HG02642 (cell line): ENCODE measurements around the gene IFT122.
"Not testable (repeated sequence)": the region's sequence is repeated elsewhere in the genome, so short reads cannot be mapped to it uniquely, and the experiment has no call there.

ENCODE experiments used
- ATAC-seq: cut with Tn5 transposase; IDR thresholded peaks from one replicate; pipeline ENCODE4 v1.9.1; 2021; ENCODE audit warnings: mild to moderate bottlenecking; ENCODE audit not compliant: unreplicated experiment, poor library complexity

The IFT122 gene

DNA sequence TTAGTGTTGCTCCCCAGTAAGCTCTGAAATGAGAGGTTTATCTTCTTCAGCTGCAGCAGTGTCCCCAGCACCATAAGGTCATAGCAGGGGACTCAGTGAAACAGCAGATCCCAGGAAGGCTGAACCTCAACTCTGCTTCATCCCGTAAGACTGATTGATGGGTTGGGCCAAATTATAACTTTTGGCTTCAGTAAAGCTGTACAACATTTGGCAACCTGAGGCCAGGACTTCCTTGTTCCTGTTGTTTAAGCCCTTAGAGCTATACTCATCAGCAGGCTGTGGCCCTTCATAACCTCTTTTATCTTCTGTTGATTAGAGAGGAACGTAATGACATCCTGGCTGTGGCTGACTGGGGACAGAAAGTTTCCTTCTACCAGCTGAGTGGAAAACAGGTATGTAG is 29.0 kb downstream of the IFT122 start:
- ATAC-seq, result no peak

DNA sequence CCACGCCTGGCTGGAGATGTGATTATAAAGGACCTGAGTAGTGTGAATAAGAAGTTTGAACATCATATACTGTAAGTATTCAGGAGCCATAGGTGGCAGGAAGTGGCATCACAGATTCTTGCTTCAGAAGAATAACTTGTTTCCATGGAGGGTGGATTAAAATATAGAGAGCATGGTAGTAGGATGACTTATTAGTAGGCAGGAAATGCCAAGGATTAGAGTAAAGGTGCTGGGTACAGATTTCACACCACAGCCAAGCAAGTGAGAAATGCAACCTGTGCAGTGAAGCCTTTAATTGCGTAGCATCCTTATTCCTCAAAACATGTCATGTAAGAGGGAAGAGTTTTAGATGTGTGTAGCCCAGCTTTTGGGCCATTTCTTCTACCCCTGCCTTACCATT is 30.8 kb downstream of the IFT122 start:
- ATAC-seq, result no peak

DNA sequence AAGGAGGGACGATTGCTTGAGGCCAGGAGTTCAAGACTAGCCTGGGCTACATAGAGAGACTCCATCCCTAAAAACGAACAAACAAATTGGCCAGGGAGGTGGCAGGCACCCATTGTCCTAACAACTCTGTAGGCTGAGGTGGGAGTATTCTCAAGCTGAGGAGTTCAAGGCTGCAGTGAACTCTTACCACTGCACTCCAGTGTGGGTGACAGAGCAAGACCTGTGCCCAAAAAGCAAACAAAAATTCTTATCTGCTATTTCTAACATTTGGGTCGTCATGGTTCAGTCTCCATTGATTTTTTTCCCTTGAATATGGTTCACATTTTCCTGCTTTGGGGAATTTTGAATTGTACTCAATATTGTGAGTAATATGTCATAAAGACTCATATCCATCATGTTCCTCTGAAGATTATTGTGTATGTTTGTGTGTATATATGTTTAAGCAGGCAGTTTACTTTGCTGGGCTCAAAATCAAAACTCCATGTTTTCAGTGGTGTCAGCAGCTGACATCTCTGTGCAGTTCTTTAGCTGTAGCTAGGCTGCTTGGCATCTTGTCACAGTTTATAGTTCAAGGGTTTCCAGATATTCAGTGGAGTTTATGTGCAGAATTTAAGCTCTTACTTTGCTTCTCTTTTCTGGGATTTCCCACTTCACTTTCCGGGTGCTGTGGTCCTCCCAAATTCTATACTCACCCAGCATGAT is 33.2 kb downstream of the IFT122 start:
- no peak for ATAC-seq

DNA sequence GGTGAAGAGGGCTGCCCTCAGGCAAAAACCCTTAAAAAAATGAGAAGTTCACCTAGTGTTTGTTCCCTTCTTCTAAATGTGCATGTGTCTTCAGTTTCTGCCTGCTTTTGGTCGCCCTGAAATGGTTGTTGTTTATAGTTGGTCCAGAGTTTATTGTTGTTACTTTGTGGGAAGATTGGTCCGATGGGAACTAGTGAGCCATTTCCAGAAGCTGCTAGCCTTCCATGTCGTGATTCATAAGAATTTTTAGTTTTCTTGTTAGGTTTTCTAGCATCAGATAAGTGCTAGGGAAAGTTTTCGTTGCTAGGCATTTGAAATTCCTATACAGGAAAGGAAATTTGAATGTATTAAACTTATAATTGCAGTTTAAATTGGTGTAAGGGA is 33.7 kb downstream of the IFT122 start:
- no peak for ATAC-seq

DNA sequence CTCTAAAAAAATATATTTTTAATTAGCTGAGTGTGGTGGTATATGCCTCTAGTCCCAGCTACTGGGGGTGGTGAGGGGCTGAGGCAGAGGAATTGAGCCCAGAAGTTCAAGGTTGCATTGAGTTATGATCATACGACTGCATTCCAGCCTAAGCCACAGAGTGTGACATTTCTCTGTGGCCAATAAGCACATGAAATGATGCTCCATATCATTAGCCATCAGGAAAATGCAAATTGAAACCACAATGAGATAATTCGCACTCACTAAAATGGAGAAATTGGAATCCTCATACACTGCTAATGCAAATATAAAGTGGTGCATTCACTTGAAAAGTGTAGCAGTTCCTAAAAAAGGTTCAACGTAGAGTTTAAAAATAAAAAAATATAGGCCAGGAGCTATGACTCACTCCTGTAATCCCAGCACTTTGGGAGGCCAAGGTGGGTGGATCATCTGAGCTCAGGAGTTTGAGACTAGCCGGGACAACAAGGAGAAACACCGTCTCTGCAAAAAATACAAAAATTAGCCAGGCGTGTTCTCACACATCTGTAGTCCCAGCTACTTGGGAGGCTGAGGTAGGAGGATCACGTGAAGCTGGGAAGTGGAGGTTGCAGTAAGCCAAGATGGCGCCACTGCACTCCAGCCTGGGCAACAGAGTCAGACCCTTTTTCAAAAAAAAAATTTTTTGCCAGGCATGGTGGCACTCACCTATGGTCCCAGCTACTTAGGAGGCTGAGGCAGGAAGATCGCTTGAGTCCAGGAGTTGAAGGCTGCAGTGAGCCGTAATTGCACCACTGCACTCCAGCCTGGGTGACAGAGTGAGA is 35.2 kb downstream of the IFT122 start:
- ATAC-seq, result no peak

DNA sequence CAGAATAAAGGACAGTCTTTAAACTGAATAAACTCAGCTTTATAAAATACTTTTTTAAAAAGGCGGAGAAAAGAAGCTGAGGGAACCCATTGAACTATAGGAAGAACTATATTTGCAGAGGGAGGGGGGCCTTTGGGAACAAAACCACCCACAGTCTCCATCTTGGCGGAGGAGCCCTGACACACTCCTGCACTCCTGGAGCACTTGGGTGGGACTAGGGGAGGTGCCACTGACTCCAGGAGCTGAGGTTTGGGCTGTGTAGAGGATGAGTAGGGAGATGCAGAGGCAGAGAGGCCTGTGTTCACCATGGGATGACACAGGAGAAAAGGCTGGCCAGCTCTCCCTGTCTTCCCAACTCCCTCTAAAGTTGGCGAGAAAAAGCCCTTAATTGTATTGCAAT is 35.8 kb downstream of the IFT122 start:
- no peak for ATAC-seq

DNA sequence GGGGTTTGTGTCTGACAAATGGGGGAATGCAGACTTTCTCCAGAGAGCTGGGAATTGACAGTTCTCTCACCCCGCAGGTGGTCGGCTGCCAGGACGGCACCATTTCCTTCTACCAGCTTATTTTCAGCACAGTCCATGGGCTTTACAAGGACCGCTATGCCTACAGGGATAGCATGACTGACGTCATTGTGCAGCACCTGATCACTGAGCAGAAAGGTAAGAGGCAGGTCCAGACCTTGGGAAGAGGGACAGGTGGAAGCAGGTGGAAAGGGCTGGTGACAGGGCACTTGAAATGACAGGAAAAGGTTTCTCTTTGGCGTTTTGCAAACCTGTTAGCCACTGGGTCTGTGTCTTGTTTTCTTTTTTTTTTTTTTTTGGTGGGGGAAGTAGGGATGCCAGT is 36.6 kb downstream of the IFT122 start:
- ATAC-seq, result no peak

DNA sequence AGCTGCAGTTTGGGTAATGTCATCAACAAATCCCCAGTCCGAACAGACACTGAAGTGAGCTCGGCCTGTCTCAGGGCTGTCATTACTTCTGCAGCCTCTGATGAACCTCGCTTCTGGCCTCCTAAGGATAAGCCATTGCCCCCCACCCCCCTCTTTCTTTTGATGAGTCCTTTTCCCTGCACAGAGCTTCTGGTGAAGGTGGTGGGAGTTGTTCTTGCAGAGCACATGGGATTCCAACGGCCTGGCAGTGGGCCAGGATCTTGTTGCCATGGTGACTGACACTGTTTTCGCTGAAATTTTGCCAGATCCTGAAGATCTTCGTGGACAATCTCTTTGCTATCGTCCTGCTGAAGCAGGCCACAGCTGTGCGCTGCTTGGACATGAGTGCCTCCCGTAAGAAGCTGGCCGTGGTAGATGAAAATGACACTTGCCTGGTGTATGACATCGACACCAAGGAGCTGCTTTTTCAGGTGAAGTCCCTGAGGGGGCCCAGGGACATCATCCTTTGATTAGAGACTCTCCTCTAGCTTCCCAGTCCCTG is 41.3 kb downstream of the IFT122 start:
- ATAC-seq, result not testable (repeated sequence)

DNA sequence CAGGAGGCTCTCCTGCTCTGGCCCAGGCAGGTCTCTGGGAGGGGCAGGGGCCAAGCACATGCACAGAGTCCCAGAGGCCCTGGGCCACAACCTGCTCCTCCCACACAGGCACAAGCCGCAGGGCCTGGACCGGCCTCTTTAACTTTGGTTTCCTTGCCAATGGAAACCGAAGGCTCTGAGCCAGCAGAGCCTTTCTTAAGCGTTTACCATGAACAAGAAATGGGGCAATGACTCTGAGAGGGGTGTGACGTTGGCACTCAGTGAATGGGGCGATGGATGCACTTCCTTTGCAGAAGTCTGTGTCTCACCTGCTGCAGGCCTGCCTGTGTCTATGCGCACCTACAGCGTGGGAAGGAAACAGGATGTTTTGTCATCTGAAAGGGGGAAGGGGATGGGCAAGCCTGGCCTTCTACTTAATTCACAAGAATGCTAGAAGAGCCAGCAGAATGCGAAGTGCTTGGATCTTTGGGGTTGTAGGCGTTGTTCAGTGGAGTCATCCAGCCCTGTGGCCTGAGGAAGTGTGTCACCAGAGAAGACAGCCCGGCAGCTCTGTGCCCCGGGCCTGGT is 41.8 kb downstream of the IFT122 start:
- ATAC-seq, result no peak

DNA sequence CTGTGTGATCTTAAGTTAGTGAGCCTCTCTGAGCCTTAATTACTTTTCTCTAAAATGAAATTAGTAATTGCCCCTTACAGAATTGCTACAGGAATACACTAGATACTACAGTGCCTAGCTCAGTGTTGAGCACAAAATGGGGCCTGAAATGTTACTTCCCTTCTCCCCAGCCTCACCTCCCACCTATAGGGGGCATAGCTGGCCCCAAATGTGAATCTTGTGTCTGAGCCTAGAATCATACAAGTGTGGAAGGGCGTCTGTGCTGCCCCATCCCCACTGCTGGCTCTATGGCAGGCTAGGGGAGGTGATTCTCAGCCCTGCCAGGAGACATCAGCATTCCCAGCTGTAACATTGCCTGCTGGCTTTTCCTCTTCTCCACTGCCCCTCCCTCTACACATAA is 42.7 kb downstream of the IFT122 start:
- ATAC-seq, result no peak

DNA sequence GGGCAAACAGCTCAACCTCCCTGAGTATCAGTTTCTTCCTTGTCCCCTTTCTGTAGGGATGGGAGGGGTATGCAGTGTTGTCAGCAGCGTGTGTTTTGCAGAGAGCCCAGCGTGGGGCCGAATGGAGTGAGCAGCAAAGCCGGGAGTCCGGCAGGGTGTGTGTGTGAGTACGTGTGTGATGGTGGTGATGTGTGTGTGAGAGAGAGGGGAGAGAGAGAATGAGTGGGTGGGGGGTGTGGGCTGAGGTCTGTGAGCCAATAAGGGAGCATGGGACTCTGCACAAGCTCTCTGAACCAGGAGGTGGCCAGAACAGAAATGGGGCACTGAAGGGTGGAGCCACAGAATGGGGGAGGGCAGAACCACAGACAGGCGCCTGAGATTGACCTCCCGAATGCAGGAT is 43.8 kb downstream of the IFT122 start:
- no peak for ATAC-seq

DNA sequence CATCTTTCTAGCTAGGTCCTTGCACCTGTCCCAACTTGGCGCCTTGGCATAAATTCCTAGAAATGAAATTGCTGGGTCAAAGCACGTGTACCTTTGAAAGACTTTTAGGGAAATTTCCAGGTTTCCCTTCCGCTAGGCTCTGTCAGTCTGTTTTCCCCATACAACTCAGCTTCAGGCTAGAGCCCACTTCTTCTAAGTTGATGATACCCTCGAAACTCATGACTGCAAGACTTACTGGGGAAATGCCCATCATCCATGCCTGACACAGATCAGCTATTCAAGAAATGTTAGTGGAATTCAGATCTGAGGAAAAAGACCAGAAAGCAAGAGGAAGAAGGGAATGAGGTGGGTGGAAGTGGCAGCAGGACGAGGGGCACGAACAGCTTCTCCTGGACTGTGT is 45.1 kb downstream of the IFT122 start:
- ATAC-seq, result not testable (repeated sequence)

DNA sequence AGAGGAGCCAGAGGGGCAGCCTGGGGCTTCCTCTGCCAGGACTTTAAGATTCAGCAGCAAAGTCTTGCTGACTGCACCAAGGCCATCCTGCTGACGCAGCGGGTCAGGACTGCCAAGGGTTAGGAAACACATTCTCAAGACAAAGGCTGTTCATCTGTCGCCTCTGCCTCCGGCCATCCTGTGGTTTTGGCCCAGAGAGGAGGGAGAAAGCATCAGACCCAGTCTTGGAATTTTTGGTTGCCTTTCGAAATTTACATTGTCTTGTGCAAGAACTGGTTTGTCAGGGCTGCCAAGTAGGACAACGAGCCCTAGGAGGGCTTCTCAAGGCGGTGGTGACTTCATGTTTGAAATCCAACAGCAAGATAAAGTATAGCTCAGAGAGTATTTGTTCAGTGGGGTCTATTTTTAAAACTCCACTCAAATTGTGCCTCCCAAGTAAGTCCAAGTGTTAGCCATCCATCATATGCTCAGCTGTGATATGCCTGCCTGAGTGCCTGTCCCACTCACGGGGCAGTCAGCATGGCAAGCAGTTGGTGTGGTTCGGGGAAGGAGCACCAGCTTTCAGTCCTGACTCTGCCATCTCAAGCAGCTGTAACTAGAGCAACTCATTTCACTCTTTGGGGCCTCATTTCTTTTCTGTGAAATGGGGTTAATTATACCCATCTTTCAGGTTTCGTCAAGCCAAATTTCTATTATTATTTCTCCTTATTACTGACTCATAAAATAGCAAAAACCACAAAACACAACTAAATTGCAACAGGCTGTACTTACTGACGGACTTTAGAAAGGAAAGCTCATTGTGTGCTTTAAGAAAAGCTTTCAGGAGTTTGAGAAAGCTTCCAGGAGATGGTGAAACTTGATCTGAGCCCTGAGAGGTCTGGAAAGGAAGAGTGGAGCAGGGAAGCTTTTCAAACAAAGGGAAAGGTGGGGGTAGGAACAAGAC is 46.0 kb downstream of the IFT122 start:
- ATAC-seq, result no peak

DNA sequence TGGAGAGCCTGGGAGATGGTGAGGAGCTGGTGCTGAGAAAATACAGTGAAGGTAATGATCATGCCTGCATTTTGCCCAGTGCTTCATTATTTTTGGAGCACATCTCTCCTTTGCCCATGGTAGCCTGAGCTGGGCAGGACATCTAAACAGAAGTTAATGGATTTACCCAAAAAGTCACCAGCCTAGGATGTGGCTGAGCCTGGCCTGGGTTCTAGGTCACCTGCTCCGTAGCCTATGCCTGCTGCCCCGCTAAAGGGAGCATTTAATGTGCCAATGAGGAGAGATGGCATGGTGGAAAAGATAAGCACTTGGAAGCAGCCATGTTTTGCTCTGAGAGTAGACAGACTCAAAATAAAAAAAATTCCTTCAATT is 46.6 kb downstream of the IFT122 start:
- no peak for ATAC-seq

DNA sequence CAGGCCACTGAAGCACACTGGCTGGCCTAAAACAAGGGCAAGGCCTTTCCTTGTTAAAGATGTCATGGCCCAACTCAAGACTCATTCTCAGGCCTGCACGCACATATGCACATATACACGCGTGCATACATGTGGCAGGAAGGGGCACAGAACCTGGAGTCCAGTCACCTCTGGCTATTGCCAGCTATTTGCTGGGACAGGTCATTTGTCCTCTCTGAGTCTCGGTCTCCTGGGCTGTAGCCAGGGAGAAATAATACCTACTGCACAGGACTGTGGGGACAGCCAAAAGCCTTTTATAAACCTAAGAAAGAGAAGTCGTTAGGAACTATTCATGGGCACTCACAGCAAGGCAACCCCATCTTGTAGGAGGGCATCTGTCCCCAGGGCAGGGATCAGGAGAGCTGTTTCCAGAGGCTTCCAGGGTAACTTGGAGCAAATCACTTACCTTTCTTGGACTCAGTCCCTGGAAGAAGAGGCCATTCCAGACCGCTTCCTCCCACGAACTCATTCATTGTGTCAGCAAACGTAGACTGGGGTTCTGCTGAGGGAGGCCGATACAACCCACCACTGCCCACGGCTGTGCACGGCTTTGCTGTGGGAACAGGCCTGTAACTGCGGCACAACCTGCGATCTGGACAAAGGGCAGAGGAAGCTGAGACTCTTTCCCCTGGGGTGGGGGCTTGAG is 47.3 kb downstream of the IFT122 start:
- no peak for ATAC-seq

DNA sequence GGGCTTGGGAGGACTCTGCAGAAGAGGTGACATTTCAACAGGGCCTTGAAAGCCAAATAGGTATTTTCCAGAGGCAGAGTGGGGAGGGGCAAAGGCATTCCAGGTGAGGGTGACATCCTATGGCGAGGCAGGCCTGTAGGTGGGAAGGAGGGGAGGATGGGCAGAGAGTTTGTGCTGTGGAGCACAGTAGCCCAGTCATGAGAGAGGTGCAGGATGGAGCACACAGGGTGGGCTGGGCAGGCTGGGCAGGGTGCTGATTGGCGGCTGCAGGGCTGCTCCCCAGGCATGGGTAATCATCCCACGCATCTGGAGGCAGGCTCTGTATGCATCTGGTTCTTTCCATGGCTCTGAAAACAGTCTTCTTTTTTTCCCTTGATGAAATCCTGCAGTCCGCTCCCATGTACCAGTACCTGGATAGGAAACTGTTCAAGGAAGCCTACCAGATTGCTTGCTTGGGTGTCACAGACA is 47.9 kb downstream of the IFT122 start:
- ATAC-seq, result not testable (repeated sequence)

DNA sequence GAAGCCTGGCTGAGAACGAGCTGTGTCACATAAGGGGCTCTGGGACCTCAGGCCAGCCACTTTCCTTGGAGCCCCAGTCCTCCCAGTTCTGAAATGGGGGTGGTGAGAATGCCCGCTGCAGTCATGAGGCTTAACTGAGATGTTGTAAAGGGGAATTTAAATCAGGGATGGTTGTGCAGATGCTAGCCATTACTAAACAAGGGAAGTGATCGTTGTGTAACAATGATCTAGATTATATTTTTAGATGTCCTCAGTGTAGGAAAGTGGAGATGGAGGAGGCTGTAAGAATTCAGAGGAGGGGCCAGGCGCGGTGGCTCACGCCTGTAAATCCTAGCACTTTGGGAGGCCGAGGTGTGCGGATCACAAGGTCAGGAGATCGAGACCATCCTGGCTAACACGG is 49.2 kb downstream of the IFT122 start:
- ATAC-seq, result not testable (repeated sequence)

DNA sequence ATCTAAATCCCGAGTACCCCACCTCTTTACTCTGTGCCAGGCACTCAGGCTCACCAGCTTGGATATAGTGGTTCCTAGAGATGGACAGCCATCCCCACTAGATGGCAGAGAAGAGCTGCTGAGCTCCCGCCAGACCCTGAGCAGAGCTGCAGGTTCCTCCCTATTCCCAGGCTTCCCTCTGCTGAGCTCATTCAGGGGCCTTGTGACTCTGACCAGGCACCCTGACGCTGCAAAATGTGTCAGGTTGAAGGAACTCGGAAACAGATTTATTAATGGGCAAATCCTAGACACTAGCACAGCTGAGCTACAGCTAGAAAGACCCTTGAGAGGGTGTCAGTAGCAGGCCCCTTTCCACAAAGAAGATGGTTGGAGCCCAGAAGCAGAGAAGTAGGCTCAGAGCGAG is 50.2 kb downstream of the IFT122 start:
- no peak for ATAC-seq

DNA sequence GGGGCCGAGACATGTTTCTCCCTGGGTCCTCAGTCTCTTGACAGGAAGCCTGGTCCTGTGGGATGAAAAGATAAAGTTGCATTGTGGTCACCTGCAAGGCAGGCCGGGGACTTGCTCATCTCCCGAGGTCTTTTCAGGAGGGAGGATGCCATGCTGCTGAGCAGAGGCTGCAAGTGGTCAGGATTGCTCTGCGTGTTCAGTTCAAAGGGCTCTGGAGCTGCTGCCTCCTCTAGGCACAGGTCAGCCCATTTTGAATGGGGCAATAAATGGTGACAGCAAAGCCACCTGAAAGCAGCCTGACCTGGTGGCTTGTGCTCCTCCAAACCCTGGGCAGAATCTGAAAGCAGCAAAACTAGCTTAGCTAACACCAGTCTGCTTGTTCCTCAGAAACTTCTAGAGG is 51.1 kb downstream of the IFT122 start:
- not testable (repeated sequence) for ATAC-seq

DNA sequence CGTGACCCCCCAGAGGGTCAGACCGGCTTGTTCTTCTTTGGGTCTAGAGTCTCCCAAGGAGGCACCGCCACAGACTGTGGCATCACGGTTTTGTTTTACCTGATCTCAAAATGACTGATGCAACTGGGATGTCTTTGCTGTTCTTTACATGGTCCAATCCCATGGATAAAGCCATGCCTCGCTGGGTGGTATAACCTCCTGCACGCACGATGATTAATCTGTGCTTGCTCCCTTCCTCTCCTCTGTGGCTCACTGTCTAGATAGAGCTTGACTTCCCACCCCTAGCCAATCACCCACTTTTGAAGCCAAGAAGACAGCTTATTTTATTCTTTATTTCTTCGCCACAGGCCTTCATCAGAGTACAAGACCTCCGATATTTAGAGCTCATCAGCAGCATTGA is 51.8 kb downstream of the IFT122 start:
- ATAC-seq, result no peak
